ENCODE data around the gene TNFSF10.

TNFSF10 gene

DNA sequence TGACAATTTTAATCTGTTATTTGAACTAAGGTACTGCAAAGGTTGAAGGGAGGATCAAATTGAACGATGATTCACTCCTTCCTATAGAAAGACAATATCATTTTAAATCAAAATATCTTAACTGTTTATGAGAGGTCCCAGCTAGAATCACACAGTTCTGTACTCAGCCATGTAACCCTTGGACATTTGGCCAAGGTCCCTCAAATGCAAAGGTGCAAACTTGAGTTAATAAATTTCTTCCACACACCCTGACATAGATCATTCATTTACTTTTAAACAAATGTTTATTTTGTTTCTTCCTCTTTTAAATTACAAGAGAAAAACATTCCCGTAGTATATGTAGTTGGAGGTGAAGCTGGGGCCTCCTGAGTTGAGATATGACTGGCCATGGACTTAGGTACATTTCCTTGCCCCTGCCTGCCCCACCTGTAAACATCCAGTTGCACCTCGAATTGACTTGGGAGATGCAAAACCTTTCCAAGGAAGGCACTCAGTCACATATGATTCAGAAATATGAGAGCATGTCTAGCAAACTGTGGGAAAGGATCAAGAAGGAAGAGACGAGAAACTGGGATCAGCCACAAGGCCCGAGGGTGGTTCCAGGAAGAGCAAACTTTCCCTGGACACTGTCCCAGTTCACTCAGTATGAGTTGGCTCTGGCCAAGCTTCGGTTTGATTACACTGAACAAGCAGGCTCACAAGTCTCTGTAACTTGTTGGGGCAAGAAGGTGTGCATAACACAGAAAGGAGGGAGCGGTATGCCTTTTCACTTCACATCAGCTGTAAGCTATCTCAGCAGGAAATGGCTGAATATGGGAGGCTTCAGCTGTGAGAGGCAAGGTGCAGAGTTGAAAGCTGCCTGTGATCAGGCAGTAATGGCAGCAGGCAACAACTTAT lies 6.7 kb downstream of the TNFSF10 start:
- DNase-seq (ENCODE audit: low read depth): no peak

DNA sequence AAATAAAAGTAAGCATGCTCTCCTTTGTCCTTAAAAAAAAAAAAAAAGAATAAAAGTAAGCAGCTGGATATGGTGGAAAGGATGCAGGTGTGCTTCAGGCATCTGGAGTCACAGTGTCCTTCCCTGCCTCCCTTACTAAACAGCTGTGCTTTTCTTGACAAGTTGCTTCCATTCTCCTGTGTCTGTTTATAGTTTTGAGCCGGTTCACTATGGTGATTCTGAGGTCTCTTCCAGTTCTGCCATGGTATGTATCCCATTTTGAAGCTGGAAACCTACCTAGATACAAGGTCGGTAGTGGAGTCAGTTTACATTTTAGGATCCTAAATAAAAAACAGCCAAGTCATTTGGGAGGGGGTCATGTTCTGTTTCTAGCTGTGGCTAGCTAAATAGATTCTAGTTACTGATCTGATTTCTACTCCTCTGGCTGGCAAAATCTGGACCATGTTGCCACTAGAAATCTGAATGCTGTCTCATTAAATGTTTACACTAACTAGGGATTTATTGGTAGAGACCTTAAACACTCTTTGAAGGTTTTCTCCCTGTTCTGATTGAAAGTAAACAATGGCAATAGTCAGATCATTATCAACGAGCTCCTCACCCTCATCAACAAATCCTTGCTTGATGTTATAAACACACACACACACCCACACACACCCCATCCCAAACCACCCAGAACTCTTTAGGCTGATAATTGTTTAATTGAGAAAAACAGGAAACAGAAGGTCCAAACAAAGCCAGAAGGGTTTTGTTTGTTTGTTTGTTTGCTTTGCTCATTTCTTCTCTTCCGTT lies 7.9 kb downstream of the TNFSF10 start:
- DNase-seq (ENCODE audit: low read depth): no peak

DNA sequence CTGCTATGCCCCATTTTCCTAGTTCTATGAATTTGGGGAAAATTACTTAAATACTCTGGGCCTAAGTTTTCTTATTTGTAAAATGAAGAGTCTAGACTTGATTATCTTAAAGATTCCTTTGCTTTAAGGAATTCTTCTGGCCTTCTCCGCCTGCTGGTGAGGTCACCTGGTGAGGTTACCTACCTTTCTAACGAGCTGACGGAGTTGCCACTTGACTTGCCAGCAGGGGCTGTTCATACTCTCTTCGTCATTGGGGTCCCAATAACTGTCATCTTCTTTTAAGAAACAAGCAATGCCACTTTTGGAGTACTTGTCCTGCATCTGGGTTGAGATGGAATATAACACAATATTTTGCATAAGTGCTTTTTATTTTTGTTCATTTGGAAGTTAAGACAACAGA lies 8.6 kb downstream of the TNFSF10 start:
- DNase-seq (ENCODE audit: low read depth): no peak

DNA sequence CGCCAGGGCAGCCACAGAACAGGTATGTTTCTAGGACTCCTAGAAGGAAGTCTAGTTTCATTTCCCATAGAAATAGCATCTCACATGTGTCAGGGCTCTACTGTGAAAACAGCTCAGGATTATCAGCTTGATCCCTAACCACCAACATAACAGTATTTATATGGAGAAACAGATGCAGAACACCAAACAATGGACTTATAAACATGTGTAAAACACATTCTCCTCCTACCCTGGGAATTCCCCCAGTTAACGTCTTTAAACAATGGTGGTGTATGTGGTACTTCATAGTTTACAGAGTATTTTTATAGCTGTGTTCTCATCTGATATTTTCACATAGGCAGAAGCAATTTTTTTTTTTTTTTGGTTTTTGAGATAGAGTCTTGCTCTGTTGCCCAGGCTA lies 9.7 kb downstream of the TNFSF10 start:
- DNase-seq (ENCODE audit: low read depth): no peak

DNA sequence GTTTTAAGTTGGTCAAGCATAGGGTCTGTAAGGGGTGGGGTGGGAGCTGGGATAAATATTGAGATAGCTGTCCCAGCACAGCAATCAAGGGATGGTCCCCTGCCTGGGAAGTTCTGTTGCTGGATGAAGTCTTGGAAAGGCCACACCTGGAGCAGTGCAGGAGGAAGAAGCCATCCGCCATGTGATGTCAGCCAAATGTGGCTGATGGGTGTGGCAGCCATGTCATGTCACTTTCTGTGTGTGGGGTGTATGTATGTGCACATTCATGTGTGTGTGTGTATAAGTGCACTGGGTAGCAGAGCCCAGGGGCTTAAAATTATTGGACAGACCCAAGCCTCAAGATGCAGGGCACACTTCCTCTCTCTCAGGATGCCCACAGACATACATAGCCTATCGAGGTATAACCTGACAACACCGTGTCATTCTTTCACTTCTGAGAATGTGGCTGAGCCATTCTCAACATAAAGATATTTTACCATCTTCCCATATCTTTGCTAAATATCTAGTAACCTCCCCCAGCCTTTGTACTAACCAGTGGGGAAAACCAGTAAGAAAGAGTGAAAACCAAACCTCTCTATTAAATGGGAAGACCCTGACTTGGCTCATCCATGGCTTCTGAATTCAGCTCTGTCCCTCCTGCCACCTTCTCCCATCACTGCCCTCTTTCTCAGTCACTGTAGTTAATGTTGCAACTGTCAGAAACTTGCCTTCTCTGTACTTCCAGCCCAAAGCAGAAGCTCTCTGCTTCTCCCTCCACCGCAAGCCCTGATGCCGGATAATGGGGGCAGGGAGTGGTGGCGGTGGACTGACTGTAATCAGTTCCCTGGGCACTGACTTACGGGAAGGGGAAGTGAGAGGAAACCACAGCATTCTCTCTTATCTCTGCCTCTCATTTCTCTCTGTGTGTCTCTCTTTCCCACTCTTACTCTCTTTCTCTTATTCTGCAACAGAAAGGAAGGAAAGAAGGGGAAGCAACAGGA lies 11.2 kb downstream of the TNFSF10 start:
- peak; percentile 61 for DNase-seq (ENCODE audit: low read depth)

DNA sequence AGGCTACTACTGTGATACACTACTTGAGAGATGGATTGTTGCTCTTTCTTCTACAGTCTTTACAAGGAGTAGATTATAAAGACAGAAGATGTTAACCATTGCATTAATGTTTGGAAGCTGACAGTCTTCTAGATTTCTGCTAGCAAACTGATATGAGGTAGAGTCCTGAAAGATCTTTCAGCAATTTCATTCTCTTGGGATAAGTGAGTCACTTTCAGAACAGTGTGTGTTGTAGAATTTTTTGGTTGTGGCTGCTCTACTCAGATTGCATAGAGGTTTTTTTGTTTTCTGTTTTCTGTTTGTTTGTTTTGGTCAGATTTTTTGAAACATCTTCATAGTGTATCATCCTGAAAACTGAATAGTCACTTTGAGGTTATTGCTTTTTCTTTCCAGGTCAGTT lies 17.1 kb downstream of the TNFSF10 start:
- no peak for DNase-seq (ENCODE audit: low read depth)

DNA sequence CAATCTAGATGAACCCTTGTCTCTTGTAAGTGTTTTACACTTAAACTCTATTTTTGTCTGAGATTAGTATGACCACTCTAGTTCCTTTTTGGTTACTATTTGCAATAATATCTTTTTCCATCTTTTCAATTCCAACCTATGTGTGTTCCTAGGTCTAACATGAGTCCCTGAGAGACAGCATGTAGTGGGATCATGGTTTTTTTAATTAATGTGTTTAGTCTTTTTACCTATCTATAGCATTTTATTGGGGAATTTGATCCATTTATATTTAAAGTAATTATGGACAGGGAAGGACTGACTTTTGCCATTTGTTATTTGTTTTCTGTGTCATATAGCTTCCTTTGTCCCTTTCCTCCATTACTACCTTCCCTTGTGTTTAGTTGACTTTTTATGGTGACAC lies 21.7 kb downstream of the TNFSF10 start:
- no peak for DNase-seq (ENCODE audit: low read depth)

DNA sequence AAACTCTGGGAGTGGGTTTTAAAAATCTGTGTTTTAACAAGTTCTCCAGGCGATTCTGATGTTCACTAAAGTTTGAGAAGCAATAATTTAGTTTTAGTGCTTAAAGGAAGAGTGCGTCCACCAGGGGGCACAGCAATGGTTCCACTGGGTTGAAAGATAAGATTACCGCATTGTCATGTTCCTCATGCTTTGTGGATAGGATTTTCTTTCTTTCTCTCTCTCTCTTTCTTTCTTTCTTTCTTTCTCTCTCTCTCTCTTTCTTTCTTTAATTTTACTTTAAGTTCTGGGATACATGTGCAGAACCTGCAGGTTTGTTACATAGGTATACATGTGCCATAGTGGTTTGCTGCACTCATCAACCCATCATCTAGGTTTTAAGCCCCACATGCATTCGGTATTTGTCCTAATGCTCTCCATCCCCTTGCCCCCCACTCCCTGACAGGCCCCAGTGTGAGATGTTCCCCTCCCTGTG lies 33.0 kb downstream of the TNFSF10 start:
- DNase-seq (ENCODE audit: low read depth): peak; percentile 80

DNA sequence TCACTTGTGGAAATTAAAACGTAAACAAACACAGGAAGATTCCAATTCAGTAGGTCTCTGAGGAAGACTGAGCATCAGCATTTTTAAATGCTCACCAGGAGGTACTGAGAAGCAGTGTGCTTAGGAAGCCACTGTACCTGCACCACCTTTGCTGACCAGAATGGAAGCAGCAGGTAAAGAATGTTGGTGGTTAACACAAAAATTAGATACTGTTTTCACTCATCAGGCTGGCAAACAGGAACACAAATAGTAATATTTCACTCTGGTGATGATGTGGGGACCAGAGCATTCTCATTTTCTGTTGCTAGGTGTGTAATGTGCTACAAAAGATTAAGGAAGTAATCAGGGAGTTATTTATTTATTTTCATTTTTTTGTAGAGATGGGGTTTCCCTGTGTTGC lies 45.1 kb downstream of the TNFSF10 start:
- DNase-seq (ENCODE audit: low read depth): no peak

DNA sequence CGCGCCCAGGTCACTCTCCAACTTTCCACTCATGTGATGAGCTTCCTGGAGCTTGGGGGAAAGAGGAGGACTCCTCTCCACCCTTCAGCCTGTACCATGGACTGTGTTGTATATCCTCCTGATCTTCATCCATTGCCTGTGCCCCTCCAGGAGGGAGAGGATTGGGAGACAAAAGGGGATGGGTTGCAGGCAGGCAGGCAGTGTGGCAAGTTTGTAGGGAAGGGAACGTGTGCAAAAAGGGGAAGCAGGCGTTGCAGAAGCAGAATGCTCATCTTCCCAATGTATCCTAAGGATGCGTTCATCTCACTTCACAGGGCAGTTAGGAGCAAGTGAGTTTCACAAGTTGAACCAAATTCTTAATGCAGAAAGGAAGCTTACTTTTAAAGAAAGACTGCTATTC lies 46.9 kb downstream of the TNFSF10 start:
- DNase-seq (ENCODE audit: low read depth): no peak

DNA sequence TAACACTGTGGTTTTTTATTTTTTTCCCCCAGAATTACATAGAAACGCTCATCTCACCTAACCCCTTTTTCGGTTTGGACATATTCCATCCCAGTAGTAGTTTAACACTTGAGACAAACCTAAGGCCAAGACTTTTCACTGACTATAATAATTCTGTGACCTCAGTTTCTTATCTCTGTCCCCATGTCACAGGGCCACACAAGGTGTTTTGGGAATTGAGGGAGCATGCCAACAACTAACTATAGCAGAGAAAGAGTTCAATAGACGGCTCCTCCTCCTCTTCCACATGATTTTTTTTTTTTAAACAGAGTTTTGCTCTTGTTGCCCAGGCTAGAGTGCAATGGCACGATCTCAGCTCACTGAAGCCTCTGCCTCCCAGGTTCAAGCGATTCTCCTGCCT lies 47.5 kb downstream of the TNFSF10 start:
- no peak for DNase-seq (ENCODE audit: low read depth)

DNA sequence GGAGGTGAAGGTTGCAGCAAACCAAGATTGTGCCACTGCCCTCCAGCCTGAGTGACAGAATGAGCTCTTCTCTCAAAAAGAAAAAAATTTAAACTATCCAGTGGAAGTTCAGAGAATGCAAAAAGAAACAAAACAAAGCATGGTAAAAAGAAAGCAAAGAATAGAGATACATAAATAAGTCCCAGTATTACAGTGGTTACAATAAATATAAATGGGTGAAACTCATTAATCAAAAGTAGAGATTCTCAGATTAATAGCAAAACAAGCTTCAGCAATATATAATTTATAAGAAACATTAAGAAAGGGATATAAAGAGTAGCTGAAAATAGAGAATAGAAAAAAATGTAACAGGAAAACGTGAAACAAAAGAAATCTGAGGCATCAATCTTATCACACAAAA lies 51.3 kb downstream of the TNFSF10 start:
- no peak for DNase-seq (ENCODE audit: low read depth)

DNA sequence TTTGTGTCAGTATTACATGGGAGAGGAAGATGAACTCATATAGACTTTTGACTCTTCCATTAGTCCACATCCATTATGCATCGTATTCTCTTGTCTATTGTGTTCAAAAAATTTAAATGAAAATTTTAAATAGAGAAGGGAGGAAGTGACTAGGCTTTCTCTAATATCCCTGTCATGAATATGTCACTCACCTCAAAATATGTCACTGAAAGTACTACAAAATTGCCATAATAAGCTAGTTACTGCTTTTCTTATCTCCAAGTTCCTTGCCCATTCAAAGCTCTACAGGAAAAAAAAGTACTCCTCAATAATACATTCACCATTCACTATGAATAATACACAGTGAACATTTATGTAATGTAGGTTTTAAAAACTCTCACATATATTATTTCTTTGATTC lies 52.6 kb downstream of the TNFSF10 start:
- DNase-seq (ENCODE audit: low read depth): no peak

DNA sequence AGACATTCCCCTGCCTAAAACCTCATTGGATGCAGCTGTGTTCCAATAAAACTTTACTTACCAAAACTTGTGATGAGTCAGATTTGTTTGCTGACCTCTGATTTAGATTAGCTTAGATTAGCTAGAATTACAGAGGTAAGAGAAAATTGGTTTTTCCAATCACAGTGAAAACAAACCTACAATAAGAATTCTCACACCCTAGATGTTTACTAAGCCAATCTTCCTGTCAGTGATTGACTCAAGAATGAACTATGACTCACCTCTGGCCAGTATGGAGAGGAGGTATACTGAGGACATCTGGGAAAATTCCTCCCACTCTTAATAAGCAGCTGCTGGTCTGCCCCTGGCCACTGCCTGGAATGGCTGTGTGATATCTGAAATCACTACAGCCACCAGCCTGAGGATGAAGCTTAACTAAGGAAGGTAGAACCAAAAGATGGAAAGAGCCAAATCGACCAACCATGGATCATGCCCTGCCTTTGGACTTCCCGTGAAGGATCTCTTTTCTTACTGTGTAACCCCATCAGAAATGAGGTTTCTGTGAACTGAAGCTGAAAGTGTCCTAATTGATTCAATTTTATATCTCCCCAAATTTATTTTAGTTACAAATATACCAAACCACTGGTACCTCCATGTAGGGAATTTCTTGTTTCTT lies 55.9 kb downstream of the TNFSF10 start:
- no peak for DNase-seq (ENCODE audit: low read depth)

DNA sequence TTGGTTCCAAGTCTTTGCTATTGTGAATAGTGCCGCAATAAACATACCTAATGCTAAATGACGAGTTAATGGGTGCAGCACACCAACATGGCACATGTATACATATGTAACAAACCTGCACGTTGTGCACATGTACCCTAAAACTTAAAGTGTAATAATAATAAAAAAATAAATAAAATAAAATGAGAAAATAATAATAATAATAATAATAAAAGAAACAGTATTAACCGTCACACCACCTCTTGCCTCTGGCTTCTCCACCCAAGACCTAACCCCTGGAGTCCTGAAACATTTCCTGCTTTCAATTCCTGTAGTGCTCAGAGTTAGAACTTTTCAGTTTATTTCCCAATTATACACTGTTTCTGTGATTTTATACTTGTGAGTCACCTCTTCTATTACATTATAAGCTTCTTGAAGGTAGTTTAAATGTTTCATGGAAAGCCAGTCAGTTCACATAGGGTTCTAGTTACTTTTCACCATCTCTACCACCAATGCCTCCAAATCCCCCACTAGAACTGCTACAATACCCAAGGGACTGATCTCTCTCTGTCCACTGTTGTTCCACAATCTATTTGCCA lies 56.6 kb downstream of the TNFSF10 start:
- DNase-seq (ENCODE audit: low read depth): no peak

DNA sequence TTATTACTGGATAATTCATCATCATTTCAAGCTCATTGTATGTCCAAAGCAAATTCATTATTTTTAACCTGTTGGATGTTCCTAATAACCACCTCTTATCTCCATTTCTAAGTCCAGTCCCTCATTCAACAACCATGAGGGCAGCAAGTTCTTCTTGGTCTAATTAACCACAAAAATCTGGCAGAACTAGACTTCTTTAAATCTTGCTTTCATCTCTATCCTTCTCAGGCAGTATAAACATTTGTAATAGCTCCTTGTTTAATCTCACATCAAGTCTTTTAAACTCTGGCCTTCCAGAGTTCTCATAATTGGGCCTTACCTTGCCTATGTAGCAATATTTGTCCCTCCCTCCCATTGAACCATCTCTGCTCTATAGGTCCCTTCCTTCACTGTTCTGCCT lies 57.9 kb downstream of the TNFSF10 start:
- DNase-seq (ENCODE audit: low read depth): no peak

DNA sequence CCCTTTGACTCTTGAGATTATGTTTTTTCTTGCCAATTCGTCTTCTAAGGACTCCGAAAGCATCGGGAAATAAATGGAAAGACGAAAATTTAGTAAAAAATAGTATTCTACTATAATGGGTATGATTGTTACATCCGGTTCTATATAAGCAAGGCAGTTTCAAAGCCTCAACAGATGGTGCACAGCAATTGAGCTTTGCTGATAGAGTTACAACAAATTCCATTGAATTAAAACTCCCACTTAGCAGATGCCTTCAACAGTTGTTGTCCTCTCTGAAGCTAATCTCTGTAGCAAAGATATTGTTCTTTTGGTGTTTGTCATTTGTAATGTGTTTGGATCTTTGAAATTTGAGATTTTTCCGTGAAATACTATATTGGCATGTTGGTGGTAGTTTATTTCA lies 58.9 kb downstream of the TNFSF10 start:
- DNase-seq (ENCODE audit: low read depth): no peak

DNA sequence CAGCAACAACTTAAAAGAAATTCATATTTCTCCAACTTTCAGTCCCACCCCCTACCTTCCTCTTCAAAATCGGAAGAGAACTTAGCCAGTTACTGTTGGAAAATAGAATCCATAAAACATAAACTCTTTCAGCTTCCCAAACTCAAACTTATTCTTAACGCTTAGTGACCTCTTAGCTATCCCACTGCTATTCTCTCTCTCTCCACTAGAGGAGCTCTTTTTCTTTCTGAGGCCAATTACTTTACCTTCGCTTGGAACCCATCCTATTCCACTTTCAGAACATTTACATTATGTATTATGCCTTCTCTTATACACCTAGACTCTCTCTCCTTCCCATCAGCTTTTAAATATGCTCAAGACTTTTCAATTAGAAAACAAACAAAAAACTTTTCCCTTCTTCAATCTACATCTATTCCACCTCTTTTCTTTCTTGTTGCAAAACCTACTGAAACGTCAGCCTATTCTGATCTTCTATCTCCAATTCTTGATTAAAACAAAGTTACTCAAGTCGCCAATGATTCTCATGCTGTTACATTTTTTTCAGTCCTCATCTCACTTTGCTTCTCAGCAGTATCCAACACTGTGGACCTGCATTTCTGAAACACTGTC lies 61.6 kb downstream of the TNFSF10 start:
- DNase-seq (ENCODE audit: low read depth): no peak

DNA sequence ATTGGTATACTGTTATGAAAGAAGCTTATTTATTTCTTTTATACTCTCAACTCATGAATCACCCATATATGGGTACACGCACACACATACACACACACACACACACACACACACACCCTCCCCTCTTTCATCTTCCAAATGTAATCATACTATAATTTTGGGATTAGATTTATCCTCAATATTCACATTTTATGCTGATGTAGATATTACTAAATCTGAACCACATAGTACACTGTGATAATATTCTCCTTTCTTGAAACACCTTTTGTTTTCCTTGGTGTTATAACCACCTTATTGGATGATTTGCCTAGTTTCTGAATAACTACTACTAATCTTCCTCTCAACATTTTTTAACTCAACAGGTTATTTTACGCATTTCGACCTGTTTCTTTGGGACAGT lies 66.8 kb downstream of the TNFSF10 start:
- DNase-seq (ENCODE audit: low read depth): no peak

Data from stimulated activated CD4-positive, alpha-beta T cell treated with anti-CD3 and anti-CD28 coated beads, Interleukin-2, amount 100 ng/mL, for 4 hours (primary cell).